ENCODE results near the gene RELL1.
A peak's percentile ranks its signal among the peaks of the same experiment; 100 is the strongest.

RELL1 gene

GRCh38 chr4:37719021-37719420 is 32.8 kb upstream of the RELL1 start:
- no peak for DNase-seq (ENCODE audit: low read depth)
- no peak overlapping the region for H3K4me3 ChIP-seq (ENCODE audit: low read depth, low read length)
- in situ Hi-C loops (cut with HindIII; ENCODE audit: low sequenced_read_pairs): no loop called here
- TF ChIP-seq CTCF (IDR thresholded peaks at IDR 0.05; ENCODE audit: low read depth, low read length, missing control alignments): no peak

GRCh38 chr4:37717576-37717975 is 31.4 kb upstream of the RELL1 start:
- in situ Hi-C loops (cut with HindIII; ENCODE audit: low sequenced_read_pairs): no loop called here
- H3K4me3 ChIP-seq (ENCODE audit: low read depth, low read length): no peak overlapping the region
- no peak for TF ChIP-seq CTCF (IDR thresholded peaks at IDR 0.05; ENCODE audit: low read depth, low read length, missing control alignments)
- DNase-seq (ENCODE audit: low read depth): peak; percentile 23

GRCh38 chr4:37715889-37716402 is 29.8 kb upstream of the RELL1 start:
- no peak overlapping the region for H3K4me3 ChIP-seq (ENCODE audit: low read depth, low read length)
- DNase-seq (ENCODE audit: low read depth): peak; percentile 11
- no peak for TF ChIP-seq CTCF (IDR thresholded peaks at IDR 0.05; ENCODE audit: low read depth, low read length, missing control alignments)
- in situ Hi-C loops (cut with HindIII; ENCODE audit: low sequenced_read_pairs): no loop called here

- TF ChIP-seq CTCF (IDR thresholded peaks at IDR 0.05; ENCODE audit: low read depth, low read length, missing control alignments): no peak
- in situ Hi-C loops (cut with HindIII; ENCODE audit: low sequenced_read_pairs): no loop called here
- no peak for DNase-seq (ENCODE audit: low read depth)
Measured at GRCh38 chr4:37710491-37710890, 24.3 kb upstream of the RELL1 start.

GRCh38 chr4:37706032-37706431 is 19.9 kb upstream of the RELL1 start:
- no peak for DNase-seq (ENCODE audit: low read depth)
- no peak overlapping the region for H3K4me3 ChIP-seq (ENCODE audit: low read depth, low read length)
- TF ChIP-seq CTCF (IDR thresholded peaks at IDR 0.05; ENCODE audit: low read depth, low read length, missing control alignments): no peak
- in situ Hi-C loops (cut with HindIII; ENCODE audit: low sequenced_read_pairs): no loop called here

More at GRCh38 chr4:37710491-37710890, 24.3 kb upstream of the RELL1 start:
- no peak overlapping the region for H3K4me3 ChIP-seq (ENCODE audit: low read depth, low read length)

GRCh38 chr4:37705571-37705970 is 19.4 kb upstream of the RELL1 start:
- TF ChIP-seq CTCF (IDR thresholded peaks at IDR 0.05; ENCODE audit: low read depth, low read length, missing control alignments): no peak
- no peak overlapping the region for H3K4me3 ChIP-seq (ENCODE audit: low read depth, low read length)
- DNase-seq (ENCODE audit: low read depth): no peak
- in situ Hi-C loops (cut with HindIII; ENCODE audit: low sequenced_read_pairs): no loop called here
